ENCODE data around the gene KCNAB2. TPM values are rescaled to one million over a fixed set of nuclear protein-coding genes. Genes with fewer than 3 reads are reported as not detected.

KCNAB2 gene
- total RNA-seq, 1 experiment from 2014 or later: 3.4 TPM

- Histone ChIP-seq H3K36me3 (no peaks in the 10 kb centered on the region), H3K27me3 (replicated peaks) (0 out of 2 replicates have a peak, but pooled peaks cover 2% of the 10 kb centered on the region), H3K4me3 (no peak overlapping the region), H3K27ac (no peak overlapping the region), H3K9me3 (replicated peaks) (no peaks in the 10 kb centered on the region), H3K4me1 (replicated peaks) (no peaks in the 10 kb centered on the region)
- DNase-seq (ENCODE audit: low read depth in 1 of 2, low spot score in 2 of 2): no peak
These were observed 15.0 kb upstream of the KCNAB2 start for GRCh38 chr1:6030547-6031261.

- Histone ChIP-seq H3K36me3 (no peaks in the 10 kb centered on the region), H3K9me3 (replicated peaks) (no peaks in the 10 kb centered on the region), H3K4me3 (no peak overlapping the region), H3K27ac (no peak overlapping the region), H3K27me3 (replicated peaks) (0 out of 2 replicates have a peak, but pooled peaks cover 2% of the 10 kb centered on the region), H3K4me1 (replicated peaks) (peaks cover 7% of the 10 kb centered on the region)
- no peak for DNase-seq (ENCODE audit: low read depth in 1 of 2, low spot score in 2 of 2)
These were observed 12.6 kb upstream of the KCNAB2 start for GRCh38 chr1:6033124-6033523.

DNA sequence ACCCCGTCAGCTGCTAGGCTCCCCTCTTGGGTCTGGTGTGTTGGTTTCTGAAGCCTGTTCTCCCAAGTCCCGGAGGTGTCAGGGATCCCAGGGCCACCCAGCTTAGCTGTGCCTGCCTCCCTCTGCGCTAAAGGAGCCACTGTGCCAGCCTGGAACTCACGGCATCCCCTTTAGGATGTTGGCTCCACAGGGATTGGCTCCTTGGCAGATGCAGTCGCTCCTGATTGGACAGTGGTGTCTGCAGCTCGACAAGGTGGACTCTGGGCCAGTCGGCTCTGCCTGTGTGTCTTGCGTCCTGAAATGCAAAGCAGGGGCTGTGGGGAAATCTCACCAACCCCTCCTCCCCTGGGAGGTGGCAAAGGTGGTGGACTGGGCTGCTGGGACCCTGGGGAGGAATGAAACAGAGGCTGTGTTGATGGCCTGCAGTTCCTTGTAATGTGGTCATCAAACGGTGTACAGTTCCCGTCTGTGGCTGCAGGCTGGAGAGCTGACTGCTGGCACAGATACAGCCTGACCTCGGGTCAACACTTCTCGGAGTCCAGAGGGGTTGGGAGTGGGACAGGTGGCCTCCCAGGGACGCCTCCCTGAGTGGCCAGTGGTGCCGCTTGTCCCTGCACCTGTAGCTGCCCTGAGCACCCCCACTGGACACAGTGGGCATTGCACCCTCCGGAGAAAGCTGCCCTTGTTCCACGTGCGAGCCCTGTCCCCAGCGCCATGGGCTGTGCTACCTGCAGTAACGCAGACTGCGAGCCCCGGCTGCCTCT, 11.5 kb upstream of the KCNAB2 start:
- no peaks in the 10 kb centered on the region for H3K9me3 ChIP-seq (replicated peaks)
- no peaks in the 10 kb centered on the region for H3K36me3 ChIP-seq
- DNase-seq (ENCODE audit: low read depth in 1 of 2, low spot score in 2 of 2): peak in 1 of 2 experiments; percentile 10
- peaks cover 7% of the 10 kb centered on the region for H3K4me1 ChIP-seq (replicated peaks)
- 0 out of 2 replicates have a peak, but pooled peaks cover 2% of the 10 kb centered on the region for H3K27me3 ChIP-seq (replicated peaks)
- H3K4me3 ChIP-seq: no peak overlapping the region
- no peak overlapping the region for H3K27ac ChIP-seq

DNA sequence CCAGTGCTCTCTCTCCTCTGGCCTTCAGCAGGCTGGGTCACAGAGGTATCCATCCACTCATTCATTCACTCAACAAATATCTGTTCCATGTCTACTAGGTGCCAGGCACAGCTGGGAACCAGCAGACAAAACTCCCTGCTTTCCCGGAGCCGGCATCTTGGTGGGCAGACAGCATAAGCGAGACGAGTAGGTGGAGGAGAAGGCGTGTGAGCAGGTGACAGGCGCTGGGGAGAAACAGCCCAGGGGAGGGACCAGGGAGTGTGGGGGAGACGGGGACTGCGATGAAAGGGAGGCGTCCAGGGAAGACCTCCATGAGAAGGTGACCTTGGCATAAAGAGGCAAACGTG, 11.0 kb upstream of the KCNAB2 start:
- DNase-seq (ENCODE audit: low read depth in 1 of 2, low spot score in 2 of 2): no peak

DNA sequence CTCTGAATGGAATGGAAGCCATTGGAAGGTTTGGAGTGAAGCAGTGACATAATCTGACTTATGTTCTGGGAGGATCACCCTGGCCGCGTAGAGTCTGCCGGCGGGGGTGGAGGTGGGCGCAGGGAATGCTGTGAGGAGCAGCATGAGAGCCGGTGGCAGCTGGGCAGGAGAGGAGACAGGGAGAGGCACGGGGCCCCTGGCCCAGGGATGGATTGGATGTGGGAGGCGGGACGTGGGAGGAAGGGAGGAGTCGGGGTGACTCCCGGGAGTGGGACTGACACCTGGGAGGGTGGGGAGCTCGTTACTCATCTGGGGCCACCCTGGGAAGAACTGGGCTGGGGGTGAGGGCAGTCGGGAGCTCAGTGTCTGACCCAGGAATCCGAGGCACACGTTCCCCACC, 10.4 kb upstream of the KCNAB2 start:
- H3K27me3 ChIP-seq (replicated peaks): 0 out of 2 replicates have a peak, but pooled peaks cover 2% of the 10 kb centered on the region
- H3K36me3 ChIP-seq: no peaks in the 10 kb centered on the region
- H3K4me1 ChIP-seq (replicated peaks): peaks cover 7% of the 10 kb centered on the region
- H3K4me3 ChIP-seq: no peak overlapping the region
- no peaks in the 10 kb centered on the region for H3K9me3 ChIP-seq (replicated peaks)
- DNase-seq (ENCODE audit: low read depth in 1 of 2, low spot score in 2 of 2): no peak
- H3K27ac ChIP-seq: no peak overlapping the region

More for the DNA sequence above, 11.0 kb upstream of the KCNAB2 start:
- Histone ChIP-seq H3K27me3 (replicated peaks) (0 out of 2 replicates have a peak, but pooled peaks cover 2% of the 10 kb centered on the region), H3K9me3 (replicated peaks) (no peaks in the 10 kb centered on the region), H3K36me3 (no peaks in the 10 kb centered on the region), H3K4me3 (no peak overlapping the region), H3K4me1 (replicated peaks) (peaks cover 7% of the 10 kb centered on the region), H3K27ac (no peak overlapping the region)

- peaks cover 7% of the 10 kb centered on the region for H3K4me1 ChIP-seq (replicated peaks)
- H3K27ac ChIP-seq: no peak overlapping the region
- H3K4me3 ChIP-seq: no peak overlapping the region
- H3K9me3 ChIP-seq (replicated peaks): no peaks in the 10 kb centered on the region
- H3K27me3 ChIP-seq (replicated peaks): 0 out of 2 replicates have a peak, but pooled peaks cover 2% of the 10 kb centered on the region
- H3K36me3 ChIP-seq: no peaks in the 10 kb centered on the region
- DNase-seq (ENCODE audit: low read depth in 1 of 2, low spot score in 2 of 2): no peak
These were observed 10.0 kb upstream of the KCNAB2 start for GRCh38 chr1:6035719-6036118.

DNA sequence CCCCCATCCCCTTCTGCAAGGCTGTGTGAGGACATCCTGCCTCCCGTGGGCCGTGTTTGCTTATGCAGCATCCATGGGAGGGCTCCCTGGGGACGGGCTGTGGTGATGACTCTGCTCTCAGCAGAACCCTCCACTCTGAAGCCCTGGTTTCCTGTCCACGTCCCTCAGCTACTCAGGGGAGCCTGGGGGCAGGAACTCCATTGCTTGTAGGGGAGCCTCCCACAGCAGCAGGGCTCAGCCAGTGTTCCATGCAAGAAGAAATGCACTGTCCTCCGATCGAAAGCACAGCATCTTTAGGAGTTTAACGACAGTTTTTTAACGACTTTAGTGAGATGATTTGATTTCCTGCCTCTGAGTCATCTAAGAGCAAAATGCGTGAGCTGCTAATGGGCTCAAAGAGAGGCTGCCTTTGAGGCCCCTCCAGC, 8.3 kb upstream of the KCNAB2 start:
- H3K4me1 ChIP-seq (replicated peaks): peaks cover 7% of the 10 kb centered on the region
- H3K4me3 ChIP-seq: no peak overlapping the region
- no peaks in the 10 kb centered on the region for H3K9me3 ChIP-seq (replicated peaks)
- DNase-seq (ENCODE audit: low read depth in 1 of 2, low spot score in 2 of 2): peak; percentile 26 to 68
- 0 out of 2 replicates have a peak, but pooled peaks cover 2% of the 10 kb centered on the region for H3K27me3 ChIP-seq (replicated peaks)
- H3K27ac ChIP-seq: no peak overlapping the region
- H3K36me3 ChIP-seq: no peaks in the 10 kb centered on the region

DNA sequence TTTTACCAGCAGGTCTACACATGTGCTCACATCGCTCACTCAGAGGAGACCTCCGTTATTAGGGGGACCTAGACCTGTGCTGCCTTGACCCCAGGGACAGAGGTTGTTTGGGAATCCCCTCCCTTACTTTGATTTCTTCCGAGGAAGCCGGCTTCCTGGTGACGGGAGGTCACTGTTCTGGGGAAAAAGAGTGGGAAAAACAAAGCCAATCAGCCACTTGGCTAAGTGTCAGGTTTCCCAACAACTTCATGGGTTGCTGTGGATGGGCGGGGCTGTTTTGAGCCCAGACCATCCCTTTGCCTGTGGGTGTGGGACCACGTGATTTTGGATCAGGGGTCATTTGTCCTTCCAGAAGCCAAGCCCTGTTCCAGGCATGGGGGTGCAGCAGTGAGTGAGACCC, 7.1 kb upstream of the KCNAB2 start:
- 0 out of 2 replicates have a peak, but pooled peaks cover 2% of the 10 kb centered on the region for H3K27me3 ChIP-seq (replicated peaks)
- DNase-seq (ENCODE audit: low read depth in 1 of 2, low spot score in 2 of 2): no peak
- no peak overlapping the region for H3K4me3 ChIP-seq
- peaks cover 7% of the 10 kb centered on the region for H3K4me1 ChIP-seq (replicated peaks)
- no peaks in the 10 kb centered on the region for H3K9me3 ChIP-seq (replicated peaks)
- no peak overlapping the region for H3K27ac ChIP-seq
- no peaks in the 10 kb centered on the region for H3K36me3 ChIP-seq

- no peaks in the 10 kb centered on the region for H3K9me3 ChIP-seq (replicated peaks)
- no peak overlapping the region for H3K4me3 ChIP-seq
- H3K36me3 ChIP-seq: no peaks in the 10 kb centered on the region
- peaks cover 7% of the 10 kb centered on the region for H3K4me1 ChIP-seq (replicated peaks)
- 0 out of 2 replicates have a peak, but pooled peaks cover 2% of the 10 kb centered on the region for H3K27me3 ChIP-seq (replicated peaks)
- no peak overlapping the region for H3K27ac ChIP-seq
- no peak for DNase-seq (ENCODE audit: low read depth in 1 of 2, low spot score in 2 of 2)
These were observed 6.7 kb upstream of the KCNAB2 start for GRCh38 chr1:6039031-6039430.

GRCh38 chr1:6040444-6040843, 5.2 kb upstream of the KCNAB2 start:
- Histone ChIP-seq H3K9me3 (replicated peaks) (no peaks in the 10 kb centered on the region), H3K27ac (no peak overlapping the region), H3K27me3 (replicated peaks) (no peaks in the 10 kb centered on the region), H3K4me1 (replicated peaks) (peaks cover 7% of the 10 kb centered on the region), H3K4me3 (no peak overlapping the region), H3K36me3 (no peaks in the 10 kb centered on the region)
- DNase-seq (ENCODE audit: low read depth in 1 of 2, low spot score in 2 of 2): no peak

DNA sequence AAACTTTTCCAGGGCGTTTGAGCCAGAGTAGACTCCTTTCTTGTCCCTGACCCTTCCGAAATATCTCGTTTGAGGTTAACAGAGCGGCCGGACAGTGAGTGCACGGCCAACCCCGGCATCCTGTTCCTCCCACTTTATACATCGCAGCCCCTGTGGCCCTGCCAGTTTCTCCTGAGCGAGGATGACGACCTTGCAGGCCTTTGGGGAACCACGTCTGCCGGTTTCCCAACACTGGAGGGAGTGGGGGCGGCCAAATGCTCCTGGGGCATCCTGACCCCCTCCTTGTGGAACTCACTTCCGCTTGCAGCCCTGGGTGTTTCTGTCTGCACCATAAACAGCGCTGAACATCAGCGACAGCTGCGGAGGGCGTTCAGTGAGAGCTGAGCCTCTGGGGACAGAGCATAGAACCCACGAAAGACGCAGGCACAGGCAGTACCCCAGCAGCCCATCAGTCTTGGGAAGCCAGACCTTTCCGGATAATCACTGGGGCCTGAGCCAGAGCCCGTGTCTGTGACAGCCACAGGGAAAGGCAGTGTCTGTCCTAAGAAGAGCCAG, 4.8 kb upstream of the KCNAB2 start:
- Histone ChIP-seq H3K4me1 (replicated peaks) (peaks cover 7% of the 10 kb centered on the region), H3K27me3 (replicated peaks) (no peaks in the 10 kb centered on the region), H3K4me3 (no peak overlapping the region), H3K9me3 (replicated peaks) (no peaks in the 10 kb centered on the region), H3K36me3 (no peaks in the 10 kb centered on the region), H3K27ac (no peak overlapping the region)
- no peak for DNase-seq (ENCODE audit: low read depth in 1 of 2, low spot score in 2 of 2)

DNA sequence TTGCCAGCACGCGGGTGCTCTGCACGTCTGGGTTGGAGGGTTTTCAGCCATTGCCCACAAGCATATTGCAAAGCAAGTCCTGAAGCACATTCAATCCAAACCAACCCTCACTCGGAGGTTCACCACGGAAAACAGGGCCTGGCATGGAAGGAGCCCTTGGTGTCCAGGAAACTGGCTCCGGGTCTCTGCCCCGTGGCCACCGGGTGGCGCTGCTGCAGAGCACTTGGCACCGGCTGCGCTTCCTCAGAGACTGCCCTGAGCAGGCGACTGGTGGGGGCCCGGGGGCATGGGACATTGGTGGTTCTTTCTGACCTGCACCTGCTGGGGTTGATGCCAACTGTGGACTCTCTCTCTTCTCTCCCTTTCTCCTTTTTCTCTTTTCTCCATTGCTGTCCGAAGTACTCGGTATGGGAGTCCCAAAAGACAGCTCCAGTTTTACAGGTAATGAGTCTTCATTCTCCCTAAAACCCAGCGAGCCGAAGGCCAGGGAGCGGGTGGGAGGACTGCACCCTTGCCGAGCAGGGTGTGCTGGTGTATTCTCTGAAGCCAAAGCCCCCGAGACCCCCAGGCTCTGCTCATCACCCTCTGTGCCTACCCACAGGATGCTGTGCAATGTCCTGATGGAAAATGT, 4.1 kb upstream of the KCNAB2 start:
- no peak overlapping the region for H3K4me3 ChIP-seq
- H3K27ac ChIP-seq: no peak overlapping the region
- H3K27me3 ChIP-seq (replicated peaks): no peaks in the 10 kb centered on the region
- H3K9me3 ChIP-seq (replicated peaks): no peaks in the 10 kb centered on the region
- peaks cover 7% of the 10 kb centered on the region for H3K4me1 ChIP-seq (replicated peaks)
- H3K36me3 ChIP-seq: no peaks in the 10 kb centered on the region
- no peak for DNase-seq (ENCODE audit: low read depth in 1 of 2, low spot score in 2 of 2)

- Histone ChIP-seq H3K9me3 (replicated peaks) (no peaks in the 10 kb centered on the region), H3K27me3 (replicated peaks) (no peaks in the 10 kb centered on the region), H3K4me1 (replicated peaks) (no peaks in the 10 kb centered on the region), H3K4me3 (no peak overlapping the region), H3K27ac (no peak overlapping the region), H3K36me3 (no peaks in the 10 kb centered on the region)
- DNase-seq (ENCODE audit: low read depth in 1 of 2, low spot score in 2 of 2): no peak
These were observed 2.1 kb upstream of the KCNAB2 start for GRCh38 chr1:6043561-6043960.
